C4-2B (cell line): Measurements from ENCODE around the gene TENM4.
A peak's percentile ranks its signal among the peaks of the same experiment; 100 is the strongest.

ENCODE experiments used
- ZFX ChIP-seq: fragments of 450-650 bp; IDR thresholded peaks from 2 replicates; pipeline ENCODE4 v1.6.1; 2017
- TF ChIP-seq, protein P1 (sequence below): fragments of 450-650 bp; conservative IDR thresholded peaks from 2 replicates; pipeline ENCODE4 v1.5.1; 2017; ENCODE audit warnings: mild to moderate bottlenecking

DNA sequence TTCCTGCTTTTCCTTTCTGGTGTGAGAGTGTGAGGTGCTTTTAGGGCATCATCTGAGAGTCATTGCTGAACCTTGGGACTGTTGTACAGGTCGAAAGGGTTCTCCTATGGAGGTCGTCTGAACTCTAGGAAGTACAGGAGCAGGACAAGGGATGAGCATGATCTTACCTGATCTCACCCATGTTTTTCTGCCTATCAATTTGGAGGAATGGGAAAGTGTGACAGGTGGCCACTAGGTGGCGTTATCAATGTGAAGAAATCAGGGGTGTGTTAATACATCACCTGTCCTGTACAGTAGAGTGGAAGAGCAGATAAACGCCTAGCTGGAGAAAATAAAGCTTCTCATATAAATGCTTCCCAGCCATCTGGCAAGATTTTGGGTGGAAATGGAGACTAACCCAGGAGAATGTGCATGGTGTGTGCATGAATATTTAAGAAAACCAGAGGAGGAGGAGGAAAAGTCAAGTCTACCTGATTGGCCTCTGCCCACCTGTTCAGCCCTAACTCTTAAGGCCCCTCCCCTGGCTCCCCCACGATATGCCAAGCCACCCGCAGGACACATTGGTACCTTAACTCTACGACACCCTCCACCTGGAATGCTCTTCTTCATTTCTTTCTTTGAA, 794.2 kb downstream of the TENM4 start:
- TF ChIP-seq, protein P1, sequence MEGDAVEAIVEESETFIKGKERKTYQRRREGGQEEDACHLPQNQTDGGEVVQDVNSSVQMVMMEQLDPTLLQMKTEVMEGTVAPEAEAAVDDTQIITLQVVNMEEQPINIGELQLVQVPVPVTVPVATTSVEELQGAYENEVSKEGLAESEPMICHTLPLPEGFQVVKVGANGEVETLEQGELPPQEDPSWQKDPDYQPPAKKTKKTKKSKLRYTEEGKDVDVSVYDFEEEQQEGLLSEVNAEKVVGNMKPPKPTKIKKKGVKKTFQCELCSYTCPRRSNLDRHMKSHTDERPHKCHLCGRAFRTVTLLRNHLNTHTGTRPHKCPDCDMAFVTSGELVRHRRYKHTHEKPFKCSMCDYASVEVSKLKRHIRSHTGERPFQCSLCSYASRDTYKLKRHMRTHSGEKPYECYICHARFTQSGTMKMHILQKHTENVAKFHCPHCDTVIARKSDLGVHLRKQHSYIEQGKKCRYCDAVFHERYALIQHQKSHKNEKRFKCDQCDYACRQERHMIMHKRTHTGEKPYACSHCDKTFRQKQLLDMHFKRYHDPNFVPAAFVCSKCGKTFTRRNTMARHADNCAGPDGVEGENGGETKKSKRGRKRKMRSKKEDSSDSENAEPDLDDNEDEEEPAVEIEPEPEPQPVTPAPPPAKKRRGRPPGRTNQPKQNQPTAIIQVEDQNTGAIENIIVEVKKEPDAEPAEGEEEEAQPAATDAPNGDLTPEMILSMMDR = peak; percentile 89
- no peak for TF ChIP-seq ZFX
